OCI-LY1 (cell line): ENCODE data around the gene COL7A1.

ENCODE experiments used
- H2AFZ ChIP-seq: fragments of 200-600 bp; sonication (generic), shearing (Covaris generic); 2 replicates; pipeline ENCODE4 v1.6.0; 2014; ENCODE audit warnings: antibody characterized with exemption, mild to moderate bottlenecking, low read length
- H3F3A ChIP-seq: fragments of 200-600 bp; sonication (generic), shearing (Covaris generic); 2 replicates; pipeline ENCODE4 v1.6.0; 2014; ENCODE audit warnings: mild to moderate bottlenecking, antibody characterized with exemption, low read length, moderate library complexity; ENCODE audit not compliant: insufficient read depth
- H3K27ac ChIP-seq: fragments of 200-600 bp; sonication (generic); 2 replicates; pipeline ENCODE4 v1.5.1; 2014; ENCODE audit warnings: low read length, mixed run types, mild to moderate bottlenecking, low read depth; ENCODE audit not compliant: poor library complexity, severe bottlenecking
- H3K27me3 ChIP-seq: fragments of 200-600 bp; sonication (generic); 2 replicates; pipeline ENCODE4 v1.6.0; 2014; ENCODE audit warnings: antibody characterized with exemption, mild to moderate bottlenecking, low read length, moderate library complexity; ENCODE audit not compliant: insufficient read depth
- H3K36me3 ChIP-seq: fragments of 200-600 bp; sonication (generic); 2 replicates; pipeline ENCODE4 v1.6.1; 2014; ENCODE audit warnings: mild to moderate bottlenecking, antibody characterized with exemption, low read length, moderate library complexity, mixed read lengths; ENCODE audit not compliant: insufficient read depth
- H3K4me1 ChIP-seq: fragments of 200-600 bp; sonication (generic); 2 replicates; pipeline ENCODE4 v1.5.1; 2014; ENCODE audit warnings: mild to moderate bottlenecking, low read length, moderate library complexity; ENCODE audit not compliant: insufficient read depth, severe bottlenecking
- H3K4me2 ChIP-seq: fragments of 200-600 bp; sonication (generic), shearing (Covaris generic); 2 replicates; pipeline ENCODE4 v1.6.1; 2014; ENCODE audit warnings: low read length
- H3K4me3 ChIP-seq: fragments of 200-600 bp; sonication (generic); 2 replicates; pipeline ENCODE4 v1.5.1; 2014; ENCODE audit warnings: low read length, low read depth, mild to moderate bottlenecking, mixed read lengths; ENCODE audit not compliant: poor library complexity, severe bottlenecking
- H3K79me2 ChIP-seq: fragments of 200-600 bp; shearing (Covaris generic); 2 replicates; pipeline ENCODE4 v1.6.1; 2016; ENCODE audit warnings: mixed run types, low read length, mixed read lengths; ENCODE audit not compliant: insufficient read depth
- H3K9ac ChIP-seq: fragments of 200-600 bp; sonication (generic), shearing (Covaris generic); 2 replicates; pipeline ENCODE4 v1.6.1; 2014; ENCODE audit warnings: mild to moderate bottlenecking, low read length, mixed read lengths
- H3K9me2 ChIP-seq: fragments of 200-600 bp; sonication (generic), shearing (Covaris generic); 2 replicates; pipeline ENCODE4 v1.6.1; 2014; ENCODE audit warnings: low read depth, mild to moderate bottlenecking, low read length, mixed read lengths
- H3K9me3 ChIP-seq: fragments of 200-600 bp; shearing (Covaris generic); 2 replicates; pipeline ENCODE4 v1.6.1; 2014; ENCODE audit warnings: low read length, mixed read lengths
- H4K20me1 ChIP-seq: fragments of 200-600 bp; sonication (generic), shearing (Covaris generic); 2 replicates; pipeline ENCODE4 v1.6.0; 2016; ENCODE audit warnings: mild to moderate bottlenecking, low read length; ENCODE audit not compliant: insufficient read depth
- CTCF ChIP-seq: fragments of 200-600 bp; sonication (generic), shearing (Covaris generic); IDR thresholded peaks from 2 replicates; pipeline ENCODE4 v1.5.1; 2017; ENCODE audit warnings: mild to moderate bottlenecking, antibody characterized with exemption, low read length, moderate library complexity, mixed read lengths
- EZH2 ChIP-seq: fragments of 200-600 bp; sonication (generic), shearing (Covaris generic); IDR thresholded peaks from 2 replicates; pipeline ENCODE4 v1.8.0; 2017; ENCODE audit warnings: borderline replicate concordance, mixed run types, mild to moderate bottlenecking, antibody characterized with exemption, low read length, moderate library complexity, mixed read lengths

The COL7A1 gene

GRCh38 chr3:48639944-48640606, 44.9 kb upstream of the COL7A1 start:
- H3K79me2 ChIP-seq, result no peaks in the 10 kb centered on the region
- no peak overlapping the region for H3K27ac ChIP-seq
- H3K4me3 ChIP-seq, result no peak overlapping the region
- no peaks in the 10 kb centered on the region; the same call in 1 of the 2 replicates for H3K36me3 ChIP-seq
- no peaks in the 10 kb centered on the region for H3F3A ChIP-seq
- H3K9me3 ChIP-seq, result no peaks in the 10 kb centered on the region
- TF ChIP-seq CTCF, result no peak
- TF ChIP-seq EZH2, result no peak
- H3K9ac ChIP-seq, result no peak overlapping the region
- H3K4me1 ChIP-seq, result peaks cover 16% of the 10 kb centered on the region
- no peak overlapping the region for H2AFZ ChIP-seq
- no peaks in the 10 kb centered on the region for H3K27me3 ChIP-seq
- no peaks in the 10 kb centered on the region for H3K9me2 ChIP-seq
- H4K20me1 ChIP-seq, result no peaks in the 10 kb centered on the region
- H3K4me2 ChIP-seq, result no peak overlapping the region

GRCh38 chr3:48637305-48637704, 42.2 kb upstream of the COL7A1 start:
- H3K9me3 ChIP-seq, result no peaks in the 10 kb centered on the region
- H3K4me3 ChIP-seq, result no peak overlapping the region
- peaks cover 13% of the 10 kb centered on the region; the same call in 1 of the 2 replicates for H3K36me3 ChIP-seq
- H4K20me1 ChIP-seq, result no peaks in the 10 kb centered on the region
- H3K9me2 ChIP-seq, result no peaks in the 10 kb centered on the region
- H2AFZ ChIP-seq, result no peak overlapping the region
- H3K79me2 ChIP-seq, result no peaks in the 10 kb centered on the region
- H3K4me2 ChIP-seq, result no peak overlapping the region
- H3K27me3 ChIP-seq, result no peaks in the 10 kb centered on the region
- H3F3A ChIP-seq, result no peaks in the 10 kb centered on the region
- no peak overlapping the region for H3K27ac ChIP-seq
- no peak overlapping the region for H3K9ac ChIP-seq
- peaks cover 26% of the 10 kb centered on the region for H3K4me1 ChIP-seq
- peak; percentile 34; the same call in 1 of the 2 replicates for TF ChIP-seq CTCF
- TF ChIP-seq EZH2, result no peak

- Histone ChIP-seq H3K9ac (peak overlapping the region; percentile 55), H3K9me2 (no peaks in the 10 kb centered on the region), H3K4me1 (peaks cover 26% of the 10 kb centered on the region), H2AFZ (no peak overlapping the region), H3K27me3 (no peaks in the 10 kb centered on the region), H3K9me3 (no peaks in the 10 kb centered on the region), H3K4me2 (peak overlapping the region; percentile 67), H3K4me3 (peak overlapping the region; percentile 80), H4K20me1 (no peaks in the 10 kb centered on the region), H3K36me3 (peaks cover 22% of the 10 kb centered on the region), H3F3A (no peaks in the 10 kb centered on the region), H3K79me2 (no peaks in the 10 kb centered on the region), H3K27ac (peak overlapping the region; percentile 42)
- TF ChIP-seq EZH2 (no peak), CTCF (no peak)
Observed at GRCh38 chr3:48636149-48636655, 41.1 kb upstream of the COL7A1 start.
